H1 (cell line): ENCODE results near the gene DEFB125. TPM values are rescaled to one million over a fixed set of nuclear protein-coding genes. Genes with fewer than 3 reads are reported as not detected.

Experiments used
- BACH1 ChIP-seq: IDR thresholded peaks from 2 replicates; pipeline ENCODE4 v1.6.1; 2012; ENCODE audit warnings: low read length, improper control_type of control experiment
- GABPA ChIP-seq: IDR thresholded peaks from 2 replicates; pipeline ENCODE4 v1.6.1; 2011; ENCODE audit warnings: mild to moderate bottlenecking, low read length, moderate library complexity, borderline replicate concordance; ENCODE audit not compliant: insufficient read depth
- SIRT6 ChIP-seq: IDR thresholded peaks from one replicate; pipeline ENCODE4 v1.7.1; 2012; ENCODE audit warnings: low read length, inconsistent platforms
- polyA plus RNA-seq, 7 experiments: library from polyadenylated mRNA; depleted of rRNA in 3 of 7; stranded (reverse) in 5 of 7; unstranded in 2 of 7; fragments of >200 nt in 5 of 7; fragments of 200-250 nt in 2 of 7; gene quantifications; 1 replicate in 5 of 7; 2 replicates in 1 of 7; 4 replicates in 1 of 7; pipeline versions ENCODE4 v1.2.1 to v1.2.3, GENCODE V29; 2011 to 2013; ENCODE audit warnings: missing spikeins in 2 of 7, mixed read lengths in 2 of 7
- total RNA-seq: library from RNA; stranded (reverse); fragmentation: NEBNext Ultra II Directional; extraction: Animal tissue kit (Norgen Biotek cat#: 25700); gene quantifications from 2 replicates; pipeline ENCODE4 v1.2.1, GENCODE V29; 2021

Gene DEFB125
- total and polyA plus RNA-seq, 2 of the 8 experiments (the other 6 are each of a cell fraction or from before 2014, with no cell fraction given) = not detected

DNA sequence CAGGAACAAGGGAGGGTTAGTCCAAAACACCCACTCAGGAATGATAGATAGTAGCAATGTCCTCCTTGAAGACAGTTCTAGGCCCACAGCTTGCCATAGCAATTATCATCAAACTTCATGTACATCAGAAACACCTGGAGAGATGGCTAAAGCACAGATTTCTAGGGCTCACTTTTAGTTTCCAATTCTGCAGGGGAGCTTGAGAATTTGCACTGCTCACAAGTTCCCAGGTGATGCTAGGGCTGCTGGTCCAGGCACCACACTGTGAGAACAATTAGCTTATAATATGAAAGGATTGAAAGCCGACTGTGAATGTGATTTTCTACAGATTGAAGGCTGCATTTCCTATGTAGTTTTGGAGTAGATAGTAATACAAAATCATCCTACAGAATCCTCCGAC is 58.4 kb downstream of the DEFB125 start (continued):
- TF ChIP-seq GABPA (no peak), BACH1 (no peak), SIRT6 (no peak)

Other genes starting within 250 kb of the DEFB125 start
- gene DEFB126, start 54.9 kb downstream of the DEFB125 start, total RNA-seq = not detected in 2 replicates
- gene DEFB126, start 54.9 kb downstream of the DEFB125 start, polyA plus RNA-seq (2011; rRNA removed) = not detected in 2 replicates
- not detected in 2 replicates for gene DEFB127, start 69.8 kb downstream of the DEFB125 start, total RNA-seq
- not detected in 2 replicates for gene DEFB127, start 69.8 kb downstream of the DEFB125 start, polyA plus RNA-seq (2011; rRNA removed)
- gene DEFB128, start 102.0 kb downstream of the DEFB125 start, total RNA-seq = not detected in 2 replicates
- gene DEFB128, start 102.0 kb downstream of the DEFB125 start, polyA plus RNA-seq (2011; rRNA removed) = not detected in 2 replicates
- not detected in 2 replicates for gene DEFB129, start 139.6 kb downstream of the DEFB125 start, total RNA-seq
- not detected in 2 replicates for gene DEFB129, start 139.6 kb downstream of the DEFB125 start, polyA plus RNA-seq (2011; rRNA removed)
- not detected in 2 replicates for gene DEFB132, start 170.1 kb downstream of the DEFB125 start, total RNA-seq
- not detected in 2 replicates for gene DEFB132, start 170.1 kb downstream of the DEFB125 start, polyA plus RNA-seq (2011; rRNA removed)
- gene C20orf96, start 203.1 kb downstream of the DEFB125 start, total RNA-seq = 21.0 and 22.7 TPM in 2 replicates
- 19.2 and 19.3 TPM in 2 replicates for gene C20orf96, start 203.1 kb downstream of the DEFB125 start, polyA plus RNA-seq (2011; rRNA removed)
- 52.4 and 54.0 TPM in 2 replicates for gene ZCCHC3, start 209.9 kb downstream of the DEFB125 start, total RNA-seq
- 33.7 and 34.0 TPM in 2 replicates for gene ZCCHC3, start 209.9 kb downstream of the DEFB125 start, polyA plus RNA-seq (2011; rRNA removed)
- gene SOX12, start 237.9 kb downstream of the DEFB125 start, total RNA-seq = 63.0 and 66.1 TPM in 2 replicates
- gene SOX12, start 237.9 kb downstream of the DEFB125 start, polyA plus RNA-seq (2011; rRNA removed) = 6.4 and 14.4 TPM in 2 replicates